T-helper 1 cell treated with Interleukin-12 subunit alpha and Interleukin-12 subunit beta and Interleukin-4 antibody, amounts not matched to agents 30 ng/mL and 1 ng/mL, for 36 hours (primary cell): ENCODE measurements around the gene PNPLA6. TPM values are rescaled to one million over a fixed set of nuclear protein-coding genes. Genes with fewer than 3 reads are reported as not detected.

Experiments used
- intact Hi-C: fragments of 100-400 bp; cut with micrococcal nuclease; formaldehyde crosslinking; loops from one replicate; pipeline ENCODE4 v1.15.1; 2024
- total RNA-seq: library from RNA; stranded (reverse); gene quantifications from 2 replicates; pipeline ENCODE4 v1.2.3, GENCODE V29; 2022

The PNPLA6 gene
- total RNA-seq, 1 donor from 2014 or later: 143 TPM

GRCh38 chr19:7529610-7530490, 5.7 kb upstream of the PNPLA6 start:
- intact Hi-C loops: loop anchor here (10.0 kb wide), 2 partner anchors 1555 to 1625 kb away; partner anchors contain the start of genes NDUFA11, RANBP3 and VMAC

GRCh38 chr19:7533281-7533885, 2.1 kb upstream of the PNPLA6 start:
- intact Hi-C loops: loop anchor here (10.0 kb wide), 2 partner anchors 1559 to 1629 kb away; partner anchors contain the start of genes NDUFA11, RANBP3 and VMAC

GRCh38 chr19:7533925-7534480, 1.5 kb upstream of the PNPLA6 start:
- intact Hi-C loops: loop anchor here (1.0 to 10.0 kb wide), 5 partner anchors 12 to 1629 kb away; partner anchors contain the start of genes MAP2K7, MCOLN1, NDUFA11 and RANBP3

- intact Hi-C loops: loop anchor here (1.0 to 10.0 kb wide), 10 partner anchors 12 to 1630 kb away; partner anchors contain the start of genes MAP2K7, MCOLN1, NDUFA11 and PET100
These were observed 928 bp upstream of the PNPLA6 start for GRCh38 chr19:7534531-7535046.

GRCh38 chr19:7535998-7536695, 630 bp downstream of the PNPLA6 start:
- intact Hi-C loops: loop anchor here (1.0 to 10.0 kb wide), 8 partner anchors 15 to 1631 kb away; partner anchors contain the start of genes NDUFA11, PET100, PEX11G and RANBP3

GRCh38 chr19:7538990-7539389, 3.5 kb downstream of the PNPLA6 start:
- intact Hi-C loops: loop anchor here (10.0 kb wide), 2 partner anchors 1564 to 1634 kb away; partner anchors contain the start of genes NDUFA11, RANBP3 and VMAC

GRCh38 chr19:7539827-7540425, 4.4 kb downstream of the PNPLA6 start:
- intact Hi-C loops: loop anchor here (10.0 kb wide), 2 partner anchors 1565 to 1635 kb away; partner anchors contain the start of genes NDUFA11, RANBP3 and VMAC

GRCh38 chr19:7540761-7541474, 5.4 kb downstream of the PNPLA6 start:
- intact Hi-C loops: no loop called here

- intact Hi-C loops: no loop called here
These were observed 5.9 kb downstream of the PNPLA6 start for GRCh38 chr19:7541475-7541824.

- intact Hi-C loops: no loop called here
These were observed 6.4 kb downstream of the PNPLA6 start for GRCh38 chr19:7541828-7542443.

GRCh38 chr19:7542556-7543348, 7.2 kb downstream of the PNPLA6 start:
- intact Hi-C loops: no loop called here

GRCh38 chr19:7544626-7545025, 9.1 kb downstream of the PNPLA6 start:
- intact Hi-C loops: no loop called here

- intact Hi-C loops: no loop called here
These were observed 9.8 kb downstream of the PNPLA6 start for GRCh38 chr19:7545300-7545699.

- intact Hi-C loops: no loop called here
These were observed 10.4 kb downstream of the PNPLA6 start for GRCh38 chr19:7545904-7546303.

- intact Hi-C loops: no loop called here
These were observed 11.6 kb downstream of the PNPLA6 start for GRCh38 chr19:7547159-7547558.

- intact Hi-C loops: no loop called here
These were observed 14.1 kb downstream of the PNPLA6 start for GRCh38 chr19:7549429-7550148.

GRCh38 chr19:7550169-7550770, 14.8 kb downstream of the PNPLA6 start:
- intact Hi-C loops: no loop called here
